NCI-H1092 (cell line): Measurements from ENCODE around the gene RAD51B.
"Not testable (repeated sequence)": the region's sequence is repeated elsewhere in the genome, so short reads cannot be mapped to it uniquely, and the experiment has no call there.

ENCODE experiments used
- DNase-seq: peaks from one replicate; lab custom pipeline; 2025; lab: John Stamatoyannopoulos, UW

Gene RAD51B

DNA sequence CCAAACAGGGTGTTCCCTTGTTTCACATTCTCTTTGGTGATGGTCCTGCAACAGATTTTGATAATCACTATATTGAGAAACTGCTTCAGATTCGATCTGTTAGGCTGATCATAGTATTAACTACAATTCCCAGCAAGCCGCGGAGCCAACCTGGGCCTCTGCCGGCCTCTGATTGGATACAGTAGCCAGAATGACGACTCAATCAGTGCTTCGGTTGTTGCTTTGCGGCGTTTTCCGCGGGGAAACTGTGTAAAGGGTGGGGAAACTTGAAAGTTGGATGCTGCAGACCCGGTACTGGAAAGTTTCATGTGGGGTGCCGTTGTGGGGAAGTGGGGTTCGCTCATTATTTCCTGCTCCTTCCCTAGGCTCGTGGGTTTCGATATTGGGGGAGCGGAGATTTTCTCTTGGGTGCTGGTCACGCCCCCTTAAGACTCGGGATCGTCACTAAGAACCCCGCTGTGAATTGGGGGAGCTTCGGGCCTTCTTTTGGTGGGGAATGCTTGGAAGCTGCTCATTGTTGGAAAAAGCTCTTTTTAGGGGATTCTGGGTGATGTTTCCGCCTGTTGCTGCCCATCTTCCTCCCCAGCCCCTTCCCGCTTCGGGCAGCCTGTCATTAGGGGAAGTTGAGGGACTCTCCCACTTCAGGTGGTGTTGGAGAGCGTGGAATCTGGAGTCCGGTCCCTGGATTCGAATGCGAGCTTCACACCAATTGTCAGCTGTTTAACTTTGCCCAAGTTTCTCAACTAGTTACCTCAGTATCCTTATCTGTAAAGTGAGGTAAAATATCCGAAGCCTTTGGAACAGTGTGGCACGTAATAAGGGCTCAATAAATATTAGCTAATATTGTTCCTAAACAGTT is at the start of gene RAD51B:
TSS of gene RAD51B (plus strand) at position 217 of the 859 bp plus-strand sequence.
- peak; percentile 86 for DNase-seq

DNA sequence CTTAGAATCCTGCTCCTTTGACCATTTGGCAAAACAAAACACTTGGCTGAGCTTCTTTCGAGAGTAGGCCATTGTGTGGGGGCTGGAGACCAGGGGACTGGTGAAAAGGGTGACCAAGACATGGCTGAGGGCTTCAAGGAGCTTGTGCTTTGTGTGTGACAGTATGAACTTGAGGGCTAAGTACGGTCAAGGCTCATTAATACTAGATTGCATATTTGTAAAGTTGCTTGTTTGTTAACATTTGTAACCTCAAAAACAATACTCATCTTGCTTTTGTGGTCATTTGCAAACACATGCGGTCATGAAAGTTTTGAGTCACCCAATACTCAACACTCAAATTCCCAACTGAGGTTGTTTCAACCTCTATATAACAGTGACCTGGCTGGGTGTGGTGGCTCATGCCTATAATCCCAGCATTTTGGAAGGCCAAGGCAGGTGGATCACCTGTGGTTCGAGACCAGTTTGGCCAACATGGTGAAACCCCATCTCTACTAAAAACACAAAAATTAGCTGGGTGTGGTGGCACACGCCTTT is 45.7 kb upstream of the RAD51B start:
- DNase-seq = no peak

DNA sequence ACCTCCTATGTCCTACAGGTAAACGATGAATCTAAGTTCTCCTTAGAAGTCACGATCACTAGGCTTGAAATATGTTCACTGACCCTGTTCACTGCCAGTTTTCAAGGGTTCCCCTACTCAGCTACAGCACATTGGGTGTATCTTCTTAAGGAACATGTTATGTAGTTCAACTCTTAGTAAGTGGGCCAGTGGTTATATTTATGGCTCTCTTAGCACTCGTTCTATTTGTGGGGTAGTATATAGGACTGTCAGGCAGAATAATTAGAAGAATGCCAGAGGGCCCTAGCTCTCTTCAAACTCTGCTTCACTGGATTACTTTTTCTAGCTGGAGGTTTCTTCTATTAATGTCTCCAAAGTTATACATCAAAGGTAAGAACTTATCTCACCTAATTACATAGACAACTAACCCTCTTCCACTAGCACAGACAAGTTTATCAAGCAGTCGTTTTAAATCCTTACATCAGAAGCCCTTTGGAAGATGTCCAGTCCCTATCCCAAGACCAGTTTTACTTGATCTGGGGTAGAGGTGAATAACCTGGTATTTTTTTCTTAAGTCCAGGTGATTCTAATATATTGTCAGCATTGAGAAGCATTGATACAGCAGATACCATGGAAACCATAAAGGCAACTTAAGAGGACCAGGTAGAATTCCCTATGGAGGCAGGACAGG is 42.8 kb upstream of the RAD51B start:
- DNase-seq = no peak

DNA sequence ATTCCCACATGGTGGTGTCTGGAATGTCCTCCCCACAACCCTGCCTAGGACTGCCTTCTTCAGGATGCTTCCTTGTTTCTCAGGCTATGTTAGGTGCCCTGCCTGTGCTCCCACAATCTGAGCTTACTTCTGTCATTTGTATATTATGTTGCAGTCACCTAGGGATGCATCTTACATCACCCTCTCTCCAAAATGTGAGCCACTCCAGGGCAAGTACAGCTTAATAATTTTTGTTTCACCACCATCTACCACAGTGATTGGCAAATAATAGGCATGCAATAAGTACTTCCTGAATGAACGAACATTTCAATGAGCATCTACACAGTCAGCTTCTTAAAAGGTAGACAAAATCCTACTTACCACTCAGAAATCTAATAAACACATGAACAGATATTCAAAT is 40.8 kb upstream of the RAD51B start:
- no peak for DNase-seq

DNA sequence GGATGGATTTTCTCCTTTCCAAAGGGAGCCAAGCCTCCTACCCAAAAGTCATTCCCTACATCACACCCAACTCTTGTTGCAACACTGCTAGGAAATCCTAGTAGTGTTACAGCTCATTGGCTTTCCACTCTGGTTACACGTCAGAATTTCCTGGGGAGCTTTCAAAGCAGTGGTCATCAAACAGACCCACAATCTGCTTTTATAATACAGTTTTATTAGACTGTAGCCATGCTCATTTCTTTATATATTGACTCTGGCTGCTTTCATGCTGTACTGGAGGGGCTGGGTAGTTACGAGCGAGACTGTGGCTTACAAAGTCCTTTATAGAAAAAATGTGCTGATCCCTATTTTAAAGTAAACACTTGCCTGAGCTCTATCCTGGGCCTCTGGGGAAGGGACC is 37.5 kb upstream of the RAD51B start:
- DNase-seq = no peak

DNA sequence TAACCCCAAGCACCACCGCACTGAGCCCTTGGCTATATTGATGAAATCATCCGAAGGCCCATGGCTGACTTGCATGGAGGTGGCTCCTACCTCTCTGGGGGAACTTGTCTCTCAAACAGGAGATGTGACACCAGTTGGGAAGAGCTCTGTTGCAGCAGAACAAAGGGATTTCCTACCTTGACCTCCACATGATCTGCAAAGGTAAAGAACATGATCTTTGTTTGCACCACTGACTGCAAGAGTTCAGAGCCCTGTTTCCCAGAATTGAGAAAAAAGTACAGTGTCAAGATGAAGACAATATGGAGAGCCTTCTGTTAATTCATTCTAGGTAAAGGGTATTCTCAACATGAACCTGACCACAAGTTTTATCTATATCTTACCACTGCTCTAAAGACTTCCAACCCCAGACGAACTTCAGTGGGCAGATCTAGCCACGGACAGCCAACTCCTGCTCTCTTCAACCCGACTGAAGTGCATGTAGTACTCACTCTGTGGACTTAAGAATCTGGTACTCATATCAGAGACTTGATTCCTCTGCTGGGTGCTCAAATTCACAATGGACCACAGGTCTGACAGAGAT is 35.2 kb upstream of the RAD51B start:
- DNase-seq = no peak

DNA sequence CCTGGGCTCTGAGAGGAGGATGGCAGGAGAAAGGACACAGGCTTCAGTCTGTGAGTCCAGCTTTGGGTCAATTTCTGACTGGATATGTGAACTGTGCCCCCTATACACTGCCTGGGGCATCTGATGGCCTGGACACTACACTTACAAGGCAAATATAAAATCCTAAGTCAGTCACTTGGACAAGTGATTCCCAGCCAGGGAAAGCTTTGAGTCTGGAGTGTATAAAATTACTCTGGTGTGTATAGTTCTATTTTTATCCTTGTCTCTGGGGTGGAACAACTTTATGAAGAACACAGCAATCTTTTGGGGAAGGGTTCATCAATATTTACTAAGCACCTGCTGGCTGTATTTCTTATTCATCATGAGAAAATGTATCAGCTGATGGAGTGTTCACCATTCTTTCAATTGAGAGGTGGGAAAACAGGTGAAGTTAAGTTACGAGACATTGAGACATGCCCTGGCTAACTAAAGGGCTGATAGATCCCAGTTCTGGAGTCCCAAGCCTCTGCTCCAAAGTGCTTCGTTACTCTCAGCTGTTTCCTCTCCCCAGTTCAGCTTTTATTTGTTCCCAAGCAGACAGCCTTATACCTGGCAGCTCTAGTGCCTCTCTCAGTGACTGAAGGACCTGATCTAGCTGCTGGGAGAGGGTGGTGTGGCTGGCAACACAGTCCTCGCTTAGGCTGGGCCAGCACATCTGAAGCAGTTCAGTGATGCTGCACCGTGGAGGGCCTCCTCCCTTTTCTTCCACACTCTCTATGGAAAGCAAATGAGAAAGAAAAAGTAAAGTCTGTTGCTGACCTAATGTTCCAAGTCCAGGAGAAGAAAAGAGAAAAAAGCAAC is 34.1 kb upstream of the RAD51B start:
- DNase-seq = no peak

DNA sequence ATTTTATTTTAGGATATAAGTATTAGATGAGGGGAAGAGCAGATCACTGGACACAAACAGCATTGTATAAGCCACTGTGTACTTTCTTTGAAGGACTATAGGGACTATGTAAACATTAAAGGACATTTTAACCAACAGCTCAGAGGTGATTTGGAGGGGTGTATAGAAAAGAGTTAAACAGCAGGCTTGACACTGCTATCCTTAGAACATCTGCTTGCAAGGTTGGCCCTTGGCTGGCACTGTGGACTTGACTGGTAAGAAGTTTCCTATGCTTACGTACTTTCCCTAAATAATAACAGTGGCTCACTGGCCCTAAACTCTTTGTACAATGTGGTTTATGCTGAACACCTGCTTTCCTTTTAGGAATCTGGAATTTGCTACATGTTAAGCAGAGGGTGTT is 31.9 kb upstream of the RAD51B start:
- DNase-seq = no peak

DNA sequence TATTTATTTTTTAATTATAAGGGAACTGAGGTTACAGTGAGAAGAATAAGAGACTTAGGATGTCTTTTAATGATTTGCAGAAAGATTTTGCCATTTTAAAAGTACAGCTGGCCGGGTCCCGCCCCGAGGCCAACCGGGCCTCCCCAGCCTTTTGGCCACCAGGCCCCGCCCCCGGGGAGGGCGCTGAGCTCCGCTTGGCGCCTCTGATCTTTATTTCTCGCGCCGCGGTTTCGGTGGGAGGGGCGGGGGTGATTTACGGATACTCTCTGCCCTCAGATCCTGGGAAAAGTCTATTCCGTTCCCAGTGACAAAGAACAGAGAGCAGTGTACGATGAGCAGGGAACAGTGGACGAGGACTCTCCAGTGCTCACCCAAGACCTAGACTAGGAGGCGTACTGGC is 20.8 kb upstream of the RAD51B start:
- DNase-seq = no peak

DNA sequence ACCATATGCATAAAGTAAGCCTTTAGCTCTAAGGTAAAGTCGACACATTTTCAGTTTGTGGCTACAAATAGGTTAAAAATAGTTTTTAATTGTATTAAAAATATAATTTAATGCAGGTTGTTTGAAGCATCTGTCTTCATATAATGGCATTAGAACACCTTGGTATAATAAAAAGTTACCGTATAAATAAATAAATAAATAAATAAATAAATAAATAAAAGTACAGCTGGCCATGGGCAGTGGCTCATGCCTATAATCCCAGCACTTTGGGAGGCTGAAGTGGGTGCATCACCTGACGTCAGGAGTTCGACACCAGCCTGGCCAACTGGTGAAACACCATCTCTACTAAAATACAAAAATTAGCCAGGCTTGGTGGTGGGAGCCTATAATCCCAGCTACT is 18.8 kb upstream of the RAD51B start:
- no peak for DNase-seq

DNA sequence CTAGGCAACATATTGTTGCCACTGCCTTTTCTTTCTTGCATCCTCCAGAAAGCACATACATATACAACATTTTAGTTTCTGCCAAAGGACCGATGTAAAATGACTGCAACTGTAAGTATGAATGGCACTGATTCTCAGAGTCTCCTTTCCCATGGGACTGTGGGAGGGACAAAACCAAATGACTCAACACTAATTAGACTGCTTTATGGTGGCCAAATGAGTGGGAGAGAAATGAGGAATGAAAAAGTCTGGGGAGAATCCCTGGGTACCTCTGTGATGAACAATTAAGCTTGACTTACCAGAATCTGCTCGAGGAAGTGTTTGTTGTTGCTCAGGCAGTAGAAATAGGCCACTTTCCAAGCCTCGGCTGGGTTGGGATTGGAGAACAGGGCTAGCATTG is 13.3 kb upstream of the RAD51B start:
- DNase-seq = no peak

DNA sequence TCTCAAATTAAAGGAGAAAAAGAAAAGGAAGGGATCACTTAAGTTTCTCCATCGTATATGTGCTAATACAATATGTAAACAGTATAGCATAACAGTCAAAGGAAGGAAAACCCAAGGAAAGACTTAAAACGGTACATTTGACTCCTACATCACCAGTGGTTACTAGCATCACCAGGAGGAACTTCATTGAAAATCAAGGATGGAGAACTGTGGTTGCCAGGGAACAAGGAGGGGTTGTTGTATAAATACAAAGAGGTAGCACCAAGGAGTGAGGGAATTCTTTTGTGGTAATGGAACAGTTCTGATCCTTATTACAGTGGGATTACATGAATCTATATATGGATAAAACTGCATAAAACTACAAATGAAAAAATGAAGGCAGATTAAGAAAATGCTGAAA is 4.8 kb upstream of the RAD51B start:
- DNase-seq = no peak

DNA sequence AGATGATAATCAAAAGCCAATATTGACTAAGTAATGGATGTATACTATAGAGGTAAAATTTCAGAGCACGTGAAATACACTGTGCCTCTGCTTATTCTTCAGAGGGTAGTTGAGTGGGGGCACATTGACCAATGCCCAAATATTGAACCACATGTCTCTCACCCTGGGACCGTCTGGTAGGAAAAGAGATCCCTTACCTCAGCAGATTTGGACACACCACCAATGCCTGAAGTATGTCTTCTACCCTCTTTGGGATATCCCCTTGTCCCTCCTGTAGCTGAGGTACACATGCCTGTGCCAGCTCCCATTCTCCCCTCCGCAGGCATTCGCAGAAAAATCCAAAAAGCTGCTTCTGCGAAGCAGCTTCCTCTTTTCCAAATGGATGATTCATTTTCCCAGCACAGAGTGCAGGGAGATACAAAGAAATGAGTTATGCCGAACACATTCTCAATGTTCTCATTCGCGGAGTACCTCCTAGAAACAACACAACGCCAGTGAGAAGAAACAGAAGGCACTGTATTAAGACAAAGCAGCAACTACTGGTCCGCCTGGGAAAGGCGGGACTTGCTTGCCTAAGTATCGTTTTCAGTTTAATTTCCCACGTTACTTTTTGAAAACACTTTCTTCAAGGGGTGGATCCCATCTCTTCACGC is 3.9 kb upstream of the RAD51B start:
- no peak for DNase-seq

DNA sequence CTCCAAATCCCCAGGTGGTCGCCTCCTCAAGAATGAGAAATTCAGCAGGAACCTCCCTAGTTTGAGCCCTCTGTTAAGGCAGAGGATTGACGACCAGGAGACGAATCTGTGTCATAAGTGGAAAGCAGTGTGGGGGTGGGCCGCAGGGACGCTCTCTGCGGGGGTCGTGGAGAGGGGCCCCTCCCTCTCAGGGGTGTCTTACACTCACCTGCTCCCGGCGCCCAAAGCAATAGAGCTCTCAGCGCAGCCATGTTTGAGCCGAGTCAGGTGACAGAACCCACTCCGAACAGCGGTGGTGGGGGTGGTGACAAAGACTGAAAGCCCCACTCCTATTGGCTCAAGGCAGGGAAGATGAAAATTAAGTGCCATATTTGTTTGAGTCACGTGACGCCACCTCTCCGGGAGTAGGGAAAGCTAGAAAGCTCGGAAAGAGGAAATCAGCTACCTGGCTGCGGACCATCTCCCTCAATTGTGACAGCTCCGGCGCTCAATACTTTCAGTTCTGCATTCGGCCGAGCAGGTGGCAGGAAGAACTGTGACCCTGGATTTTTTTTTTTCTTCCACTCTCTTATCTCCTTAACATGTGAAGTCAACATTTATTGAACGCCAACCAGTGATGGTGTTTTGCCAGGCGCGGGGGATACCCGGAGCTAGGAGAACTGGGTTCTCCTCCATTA is 3.1 kb upstream of the RAD51B start, which contains the start of gene ZFYVE26:
TSS of gene ZFYVE26 (minus strand) at position 265 of the 677 bp plus-strand sequence. CDS start 627 bp downstream, outside the sequence.
- DNase-seq = peak; percentile 98

DNA sequence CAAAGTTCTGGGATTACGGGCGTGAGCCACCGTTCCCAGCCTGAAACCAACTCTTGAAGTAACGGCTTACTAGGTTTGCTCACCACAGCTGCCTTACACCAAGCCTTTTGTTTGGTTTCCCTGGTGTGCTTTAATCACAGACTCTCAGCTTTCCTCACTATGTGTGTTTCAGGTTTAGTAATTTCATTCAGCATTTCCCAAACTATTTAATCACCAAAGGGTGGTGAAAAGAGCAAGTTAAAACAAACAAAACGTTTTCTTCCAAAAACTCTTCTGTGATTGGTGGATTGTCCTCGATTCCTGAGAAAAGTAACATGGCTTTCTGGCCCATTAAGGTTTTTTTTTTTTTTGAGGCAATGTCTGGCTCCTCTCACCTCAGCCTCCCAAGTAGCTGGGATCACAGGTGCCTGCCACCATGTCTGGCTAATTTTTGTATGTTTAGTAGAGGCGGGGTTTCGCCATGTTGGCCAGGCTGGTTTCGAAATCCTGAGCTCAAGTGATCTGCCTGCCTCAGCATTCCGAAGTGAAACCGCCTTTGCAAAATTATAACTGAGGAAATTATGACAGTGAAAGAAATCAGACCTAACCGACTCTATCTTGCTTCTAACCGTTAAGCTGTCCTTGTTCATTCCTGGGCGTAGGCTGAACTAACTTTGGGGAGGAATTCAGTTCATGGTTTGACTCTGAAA is 1.7 kb upstream of the RAD51B start:
- no peak for DNase-seq

DNA sequence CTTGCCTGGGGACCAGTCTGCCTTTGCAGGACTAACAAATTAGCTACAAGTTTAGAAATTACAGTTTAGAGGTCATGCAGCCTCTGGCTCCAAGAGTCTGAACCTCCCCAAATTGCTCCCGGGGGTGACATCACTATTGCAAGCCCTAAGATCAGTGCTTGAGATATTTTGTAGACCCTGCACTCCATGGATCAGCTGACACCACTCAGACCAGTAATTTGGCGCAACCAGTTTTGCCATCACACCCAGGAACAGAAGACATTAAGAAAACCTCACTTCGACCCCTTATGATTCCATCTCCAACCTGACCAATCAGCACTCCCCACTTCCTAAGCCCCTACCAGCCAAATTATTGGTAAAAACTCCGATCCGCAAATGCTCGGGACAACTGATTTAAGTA is 1.1 kb upstream of the RAD51B start:
- DNase-seq = not testable (repeated sequence)

DNA sequence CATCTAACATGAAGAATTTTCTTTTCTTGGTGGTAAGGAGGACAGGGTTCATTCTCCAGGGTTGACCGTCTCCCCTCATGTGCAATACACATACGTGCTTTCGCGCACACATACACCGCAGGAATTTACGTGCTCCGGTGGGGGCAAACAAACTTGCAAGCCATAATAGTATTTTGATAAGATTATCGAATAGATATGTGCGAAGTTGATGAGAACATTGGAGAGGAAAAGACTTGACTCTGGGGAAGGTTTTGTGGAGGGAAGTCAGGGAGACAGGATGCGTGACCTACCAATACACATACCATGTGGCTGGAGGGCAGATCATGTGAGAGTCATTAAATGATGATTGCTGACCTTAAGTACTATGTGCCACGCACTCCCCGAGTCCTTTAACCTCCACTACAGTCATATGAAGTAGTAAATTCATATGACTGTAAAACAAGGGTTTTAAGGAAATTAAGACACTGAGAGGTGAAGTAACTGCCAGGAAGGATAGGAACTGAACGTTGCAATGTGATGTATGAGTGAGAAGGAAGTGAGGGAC is 921 bp downstream of the RAD51B start:
- no peak for DNase-seq

DNA sequence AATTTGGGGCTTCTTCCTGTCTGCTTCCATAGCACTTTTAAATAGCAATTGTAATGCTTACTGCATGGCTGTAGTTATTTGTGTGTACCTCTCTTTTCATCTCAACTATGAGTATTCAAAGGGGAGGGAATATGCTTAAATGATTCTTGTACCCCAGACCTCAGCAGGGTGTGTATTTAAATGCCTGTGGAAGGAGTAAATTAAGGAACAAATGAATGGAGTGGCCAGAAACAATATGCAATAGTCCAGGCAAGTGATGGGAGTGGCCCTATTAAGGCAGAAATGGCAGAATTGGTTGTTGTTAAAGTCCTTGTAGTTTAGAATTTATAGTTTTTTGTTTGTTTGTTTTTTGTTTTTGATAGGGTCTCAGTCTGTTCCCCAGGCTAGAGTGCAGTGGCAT is 1.5 kb downstream of the RAD51B start:
- DNase-seq = no peak

DNA sequence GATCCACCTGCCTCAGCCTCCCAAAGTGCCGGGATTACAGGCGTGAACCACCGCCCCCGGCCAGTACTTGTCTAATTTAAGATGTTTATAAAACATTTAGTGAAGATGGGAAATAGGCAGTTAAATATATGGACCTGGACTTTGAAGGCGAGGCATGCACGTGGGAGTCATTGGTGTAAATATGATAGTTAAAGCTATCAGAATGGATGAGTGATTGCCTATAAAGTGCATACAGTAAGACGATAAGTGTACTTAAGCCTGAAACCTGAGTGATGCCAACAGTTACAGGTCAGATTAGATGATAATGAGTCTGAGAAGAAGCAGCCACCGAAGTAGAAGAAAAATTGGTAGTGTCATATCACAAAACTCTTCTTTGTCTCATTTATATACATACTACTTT is 11.5 kb downstream of the RAD51B start:
- no peak for DNase-seq

DNA sequence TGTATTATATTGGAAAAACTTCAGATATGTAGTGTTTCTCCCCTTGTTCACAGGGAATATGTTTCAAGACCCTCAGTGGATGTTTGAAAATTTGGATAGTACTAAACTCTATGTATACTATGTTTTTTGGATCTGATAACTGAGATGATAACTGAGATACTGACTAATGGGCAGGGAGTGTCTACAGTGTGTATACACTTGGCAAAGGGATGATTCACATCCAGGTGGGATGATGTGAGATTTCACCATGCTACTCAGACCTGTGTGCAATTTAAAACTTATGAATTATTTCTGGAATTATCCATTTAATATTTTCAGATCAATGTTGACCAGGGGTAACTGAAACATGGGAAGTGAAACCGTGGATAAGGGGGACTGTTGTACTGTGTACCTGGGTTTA is 13.8 kb downstream of the RAD51B start:
- DNase-seq = no peak
